ENCODE data around the gene MARVELD1.

Gene MARVELD1

DNA sequence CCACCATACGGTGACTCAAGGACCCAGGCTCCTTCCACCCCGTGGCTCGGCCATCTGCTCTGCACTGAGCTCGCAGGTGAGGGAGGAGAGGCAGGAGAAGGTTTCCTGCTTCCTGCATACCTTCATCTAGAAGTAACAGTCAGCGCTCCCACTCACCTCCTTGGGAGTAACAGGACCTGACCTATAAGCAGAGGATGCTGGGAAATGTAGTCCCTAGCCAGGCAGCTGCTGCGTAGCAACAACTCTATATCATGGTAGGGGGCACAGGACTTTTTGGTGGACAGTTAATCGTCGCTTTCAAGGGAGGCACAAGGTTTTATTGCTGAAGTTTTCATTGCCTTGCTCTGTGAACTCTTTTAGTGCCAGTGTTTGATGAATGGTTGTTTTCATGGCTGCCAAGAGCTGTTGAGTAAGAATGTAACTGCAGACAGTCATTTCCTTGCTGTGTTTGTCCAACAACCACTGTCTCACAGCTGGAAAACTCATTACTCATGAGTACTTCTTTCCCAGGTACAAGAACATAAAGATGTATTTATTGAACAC is 13.2 kb downstream of the MARVELD1 start:
- Histone ChIP-seq H4K20me1 (ENCODE audit: insufficient read depth, low read length) (no peaks in the 10 kb centered on the region), H3K9ac (ENCODE audit: low read length) (no peak overlapping the region), H3K79me2 (ENCODE audit: low read length) (no peaks in the 10 kb centered on the region), H2AFZ (ENCODE audit: low read length) (peak overlapping the region; percentile 24; the same call in 1 of the 2 replicates), H3K36me3 (replicated peaks; ENCODE audit: insufficient read depth, low read length) (no peaks in the 10 kb centered on the region), H3K27me3 (replicated peaks; ENCODE audit: insufficient read depth, low read length) (no peaks in the 10 kb centered on the region; the same call in 1 of the 2 replicates), H3K4me1 (ENCODE audit: low read length) (no peaks in the 10 kb centered on the region), H3K9me2 (replicated peaks; ENCODE audit: insufficient read depth, low read length) (no peaks in the 10 kb centered on the region), H3K4me2 (ENCODE audit: low read depth, low read length) (peak overlapping the region; percentile 12; the same call in 1 of the 2 replicates), H3F3A (ENCODE audit: insufficient read depth, low read length) (no peaks in the 10 kb centered on the region), H3K9me3 (replicated peaks; ENCODE audit: insufficient read depth, low read length) (no peaks in the 10 kb centered on the region), H3K27ac (ENCODE audit: low read length) (no peak overlapping the region), H3K4me3 (ENCODE audit: low read length) (no peak overlapping the region)
- TF ChIP-seq EZH2 (optimal IDR thresholded peaks at IDR 0.05; ENCODE audit: low read depth, low read length) (no peak), CTCF (IDR thresholded peaks at IDR 0.05; ENCODE audit: low read length) (no peak), EZH2phosphoT487 (IDR thresholded peaks at IDR 0.05; ENCODE audit: low read length) (no peak)
- DNase-seq = no peak

GRCh38 chr10:97729014-97729413 is 15.5 kb downstream of the MARVELD1 start:
- no peaks in the 10 kb centered on the region for H3K79me2 ChIP-seq (ENCODE audit: low read length)
- no peak overlapping the region for H3K4me2 ChIP-seq (ENCODE audit: low read depth, low read length)
- no peaks in the 10 kb centered on the region; the same call in 1 of the 2 replicates for H3K27me3 ChIP-seq (replicated peaks; ENCODE audit: insufficient read depth, low read length)
- DNase-seq = no peak
- H4K20me1 ChIP-seq (ENCODE audit: insufficient read depth, low read length) = no peaks in the 10 kb centered on the region
- no peaks in the 10 kb centered on the region for H3K36me3 ChIP-seq (replicated peaks; ENCODE audit: insufficient read depth, low read length)
- H2AFZ ChIP-seq (ENCODE audit: low read length) = no peak overlapping the region
- no peak overlapping the region for H3K4me3 ChIP-seq (ENCODE audit: low read length)
- H3K9me2 ChIP-seq (replicated peaks; ENCODE audit: insufficient read depth, low read length) = no peaks in the 10 kb centered on the region
- H3K9ac ChIP-seq (ENCODE audit: low read length) = no peak overlapping the region
- no peak overlapping the region for H3K27ac ChIP-seq (ENCODE audit: low read length)
- no peaks in the 10 kb centered on the region for H3K4me1 ChIP-seq (ENCODE audit: low read length)
- TF ChIP-seq CTCF (IDR thresholded peaks at IDR 0.05; ENCODE audit: low read length) = no peak
- no peak for TF ChIP-seq EZH2phosphoT487 (IDR thresholded peaks at IDR 0.05; ENCODE audit: low read length)
- no peak for TF ChIP-seq EZH2 (optimal IDR thresholded peaks at IDR 0.05; ENCODE audit: low read depth, low read length)
- no peaks in the 10 kb centered on the region for H3F3A ChIP-seq (ENCODE audit: insufficient read depth, low read length)
- H3K9me3 ChIP-seq (replicated peaks; ENCODE audit: insufficient read depth, low read length) = no peaks in the 10 kb centered on the region

- H3K9ac ChIP-seq (ENCODE audit: low read length) = no peak overlapping the region
- H3K4me1 ChIP-seq (ENCODE audit: low read length) = peaks cover 2% of the 10 kb centered on the region
- H3K9me3 ChIP-seq (replicated peaks; ENCODE audit: insufficient read depth, low read length) = no peaks in the 10 kb centered on the region
- H3K27me3 ChIP-seq (replicated peaks; ENCODE audit: insufficient read depth, low read length) = no peaks in the 10 kb centered on the region; the same call in 1 of the 2 replicates
- no peaks in the 10 kb centered on the region for H3K9me2 ChIP-seq (replicated peaks; ENCODE audit: insufficient read depth, low read length)
- H3K79me2 ChIP-seq (ENCODE audit: low read length) = no peaks in the 10 kb centered on the region
- peak; percentile 51 for DNase-seq
- H3K4me3 ChIP-seq (ENCODE audit: low read length) = no peak overlapping the region
- peak; percentile 80 for TF ChIP-seq CTCF (IDR thresholded peaks at IDR 0.05; ENCODE audit: low read length)
- TF ChIP-seq EZH2 (optimal IDR thresholded peaks at IDR 0.05; ENCODE audit: low read depth, low read length) = no peak
- no peak for TF ChIP-seq EZH2phosphoT487 (IDR thresholded peaks at IDR 0.05; ENCODE audit: low read length)
- no peaks in the 10 kb centered on the region for H4K20me1 ChIP-seq (ENCODE audit: insufficient read depth, low read length)
- H3K27ac ChIP-seq (ENCODE audit: low read length) = no peak overlapping the region
- no peaks in the 10 kb centered on the region for H3K36me3 ChIP-seq (replicated peaks; ENCODE audit: insufficient read depth, low read length)
- H3F3A ChIP-seq (ENCODE audit: insufficient read depth, low read length) = no peaks in the 10 kb centered on the region
- H3K4me2 ChIP-seq (ENCODE audit: low read depth, low read length) = no peak overlapping the region
- no peak overlapping the region for H2AFZ ChIP-seq (ENCODE audit: low read length)
Observed at GRCh38 chr10:97731346-97732051, 18.0 kb downstream of the MARVELD1 start.
